IMR-90 (cell line): ENCODE data around the gene IGSF9B. TPM values are rescaled to one million over a fixed set of nuclear protein-coding genes. Genes with fewer than 3 reads are reported as not detected.

Experiments
- ATAC-seq: fragments of 200-7000 bp; cut with Tn5 transposase; 2 replicates; pipeline ENCODE4 v1.9.1; 2020; ENCODE audit warnings: low read depth, mild to moderate bottlenecking, moderate library complexity
- BruUV-seq: library from RNA; stranded (reverse); fragments of 400-500 nt; replicated peaks from 2 replicates; lab custom pipeline; 2021; lab: Mats Ljungman, UMichigan
- CTCF ChIA-PET: fragments of 300-600 bp; formaldehyde crosslinking; extraction: SDS; loops from one replicate; lab custom pipeline; 2021; ENCODE audit warnings: antibody characterized with exemption; lab: Yijun Ruan, JAX
- POLR2A ChIA-PET: fragments of 300-600 bp; sonication (Branson Sonifier 250); formaldehyde crosslinking; loops from one replicate; lab custom pipeline; 2022; ENCODE audit warnings: antibody characterized with exemption; ENCODE audit not compliant: unreplicated experiment; lab: Charles Lee
- DNase-seq: peaks from one replicate; pipeline ENCODE4 v3.0.0; 2013
- H2AFZ ChIP-seq: replicated peaks from 2 replicates; pipeline ENCODE3; 2013; ENCODE audit warnings: low read length, mild to moderate bottlenecking; ENCODE audit not compliant: poor library complexity
- H2AK5ac ChIP-seq: 2 replicates; pipeline ENCODE4 v1.6.1; 2013; ENCODE audit warnings: low read depth, low read length, inconsistent platforms
- H2AK9ac ChIP-seq: replicated peaks from 2 replicates; pipeline ENCODE3; 2013; ENCODE audit warnings: mild to moderate bottlenecking, low read depth, low read length, moderate library complexity; ENCODE audit not compliant: poor library complexity
- H2BK120ac ChIP-seq: 2 replicates; pipeline ENCODE4 v1.6.1; 2013; ENCODE audit warnings: low read depth, low read length, inconsistent platforms
- H2BK15ac ChIP-seq: 3 replicates; pipeline ENCODE4 v1.6.1; 2013; ENCODE audit warnings: low read depth, low read length, inconsistent platforms
- H2BK20ac ChIP-seq: 2 replicates; pipeline ENCODE4 v1.6.1; 2013; ENCODE audit warnings: low read depth, mild to moderate bottlenecking, inconsistent platforms, low read length, moderate library complexity
- H2BK5ac ChIP-seq: 2 replicates; pipeline ENCODE4 v1.6.1; 2013; ENCODE audit warnings: mild to moderate bottlenecking, low read depth, low read length, inconsistent platforms; ENCODE audit not compliant: poor library complexity, severe bottlenecking
- H3K14ac ChIP-seq: replicated peaks from 2 replicates; pipeline ENCODE4 v1.6.1; 2013; ENCODE audit warnings: low read depth, low read length, inconsistent platforms
- H3K18ac ChIP-seq: 2 replicates; pipeline ENCODE4 v1.6.1; 2013; ENCODE audit warnings: low read depth, low read length, control low read depth
- H3K23ac ChIP-seq: 2 replicates; pipeline ENCODE4 v1.6.1; 2013; ENCODE audit warnings: low read depth, low read length, inconsistent platforms
- H3K27ac ChIP-seq: 2 replicates; pipeline ENCODE4 v1.5.1; 2013; ENCODE audit warnings: mild to moderate bottlenecking, control low read depth, low read length; ENCODE audit not compliant: insufficient read depth
- H3K27me3 ChIP-seq: 2 replicates; pipeline ENCODE4 v1.6.1; 2013; ENCODE audit warnings: low read length; ENCODE audit not compliant: control insufficient read depth, insufficient read depth
- H3K36me3 ChIP-seq: 2 replicates; pipeline ENCODE4 v1.6.1; 2013; ENCODE audit warnings: low read length, mixed read lengths; ENCODE audit not compliant: control insufficient read depth, insufficient read depth
- H3K4ac ChIP-seq: 2 replicates; pipeline ENCODE4 v1.6.1; 2013; ENCODE audit warnings: low read depth, low read length, inconsistent platforms
- H3K4me1 ChIP-seq: 2 replicates; pipeline ENCODE4 v1.6.1; 2013; ENCODE audit warnings: low read length, mixed read lengths; ENCODE audit not compliant: control insufficient read depth, insufficient read depth
- H3K4me2 ChIP-seq: 2 replicates; pipeline ENCODE4 v1.6.1; 2013; ENCODE audit warnings: low read depth, mild to moderate bottlenecking, control low read depth, low read length, moderate library complexity
- H3K4me3 ChIP-seq: 2 replicates; pipeline ENCODE4 v1.5.1; 2013; ENCODE audit warnings: low read depth, mild to moderate bottlenecking, control low read depth, low read length, moderate library complexity; ENCODE audit not compliant: insufficient read depth
- H3K56ac ChIP-seq: 2 replicates; pipeline ENCODE4 v1.6.1; 2013; ENCODE audit warnings: low read length, inconsistent platforms; ENCODE audit not compliant: insufficient read depth; ENCODE audit errors: extremely low read depth
- H3K79me1 ChIP-seq, 2 experiments: 2 replicates each; pipeline ENCODE4 v1.6.1; 2013; ENCODE audit warnings: low read length in 2 of 2, inconsistent platforms in 1 of 2, low read depth in 1 of 2
- H3K9ac ChIP-seq: 2 replicates; pipeline ENCODE4 v1.6.1; 2013; ENCODE audit warnings: low read depth, low read length, control low read depth
- H3K9me1 ChIP-seq: 2 replicates; pipeline ENCODE4 v1.6.1; 2013; ENCODE audit warnings: low read length, inconsistent platforms; ENCODE audit not compliant: insufficient read depth
- H3K9me3 ChIP-seq: 2 replicates; pipeline ENCODE4 v1.6.1; 2013; ENCODE audit warnings: low read length; ENCODE audit not compliant: control insufficient read depth, insufficient read depth
- H4K20me1 ChIP-seq: 2 replicates; pipeline ENCODE4 v1.6.1; 2013; ENCODE audit warnings: low read length, inconsistent platforms; ENCODE audit not compliant: insufficient read depth
- H4K5ac ChIP-seq: 2 replicates; pipeline ENCODE4 v1.6.1; 2013; ENCODE audit warnings: mild to moderate bottlenecking, low read depth, low read length, control low read depth
- H4K8ac ChIP-seq, 2 experiments: 2 replicates each; pipeline ENCODE4 v1.6.1; 2013; ENCODE audit warnings: low read depth in 2 of 2, low read length in 2 of 2, control low read depth in 1 of 2, inconsistent platforms in 1 of 2
- H4K91ac ChIP-seq: 2 replicates; pipeline ENCODE4 v1.6.1; 2013; ENCODE audit warnings: low read depth, low read length, inconsistent platforms; ENCODE audit not compliant: insufficient read depth
- ELK1 ChIP-seq: fragments of 150-350 bp; IDR thresholded peaks from 2 replicates; pipeline ENCODE4 v1.6.1; 2016; ENCODE audit warnings: low read depth, mild to moderate bottlenecking, low read length, moderate library complexity, borderline replicate concordance
- MAZ ChIP-seq: IDR thresholded peaks from 2 replicates; pipeline ENCODE4 v1.6.1; 2012; ENCODE audit warnings: low read depth, mild to moderate bottlenecking, low read length, improper control_type of control experiment, moderate library complexity, borderline replicate concordance
- RCOR1 ChIP-seq: IDR thresholded peaks from 2 replicates; pipeline ENCODE4 v1.6.1; 2012; ENCODE audit warnings: mild to moderate bottlenecking, low read length, improper control_type of control experiment; ENCODE audit not compliant: insufficient replicate concordance
- RFX5 ChIP-seq: IDR thresholded peaks from 2 replicates; pipeline ENCODE4 v1.8.0; 2012; ENCODE audit warnings: low read depth, mild to moderate bottlenecking, low read length, moderate library complexity
- WGBS, 2 experiments: methylation state at CpG; one replicate each; pipeline versions ENCODE4 v1.1.5 to v1.1.7; 2013; ENCODE audit warnings: missing lambda C conversion rate in 2 of 2; ENCODE audit not compliant: insufficient read length in 1 of 2; ENCODE audit errors: extremely low coverage in 2 of 2; 5-methylcytosine and 5-hydroxymethylcytosine counted together
- dilution Hi-C: fragments of 300-500 bp; cut with HindIII; formaldehyde crosslinking; loops from one replicate; pipeline ENCODE4 v1.14.3; 2018; ENCODE audit warnings: low sequenced_read_pairs; ENCODE audit not compliant: unreplicated experiment
- in situ Hi-C: fragments of 300-500 bp; cut with MboI; formaldehyde crosslinking; loops from 3 replicates; pipeline ENCODE4 v1.14.3; 2019; ENCODE audit warnings: low sequenced_read_pairs, inconsistent platforms, mixed read lengths
- intact Hi-C: fragments of 100-400 bp; cut with micrococcal nuclease; formaldehyde crosslinking; loops from 2 replicates; pipeline ENCODE4 v1.10.0; 2022
- polyA plus RNA-seq, 3 experiments: library from polyadenylated mRNA; depleted of rRNA; stranded (reverse); fragments of >200 nt; gene quantifications; 2 replicates each; pipeline ENCODE4 v1.2.3, GENCODE V29; 2012; ENCODE audit warnings: low replicate concordance in 1 of 3
- total RNA-seq: library from RNA; depleted of rRNA; stranded (reverse); fragments of >200 nt; gene quantifications from 2 replicates; pipeline ENCODE4 v1.2.3, GENCODE V29; 2012

The IGSF9B gene
- total and polyA plus RNA-seq, 2 of the 4 experiments (the other 2 are of a cell fraction), result under 0.01 to 0.10 TPM

- TF ChIP-seq ELK1 (no peak), MAZ (no peak), RFX5 (no peak)
Measured at GRCh38 chr11:133918608-133919260, 38.0 kb downstream of the IGSF9B start (continued).

- BruUV-seq, result no TSS peak
- ChIA-PET CTCF (no interaction called here), POLR2A (no interaction called here)
Measured at GRCh38 chr11:133917921-133918607, 38.7 kb downstream of the IGSF9B start.

More at GRCh38 chr11:133917921-133918607, 38.7 kb downstream of the IGSF9B start:
- no peak for TF ChIP-seq RCOR1
- Histone ChIP-seq H3K4me3 (no peak overlapping the region), H3K14ac (no peak overlapping the region), H2BK20ac (no peak overlapping the region), H2BK15ac (no peak overlapping the region), H4K8ac (no peak overlapping the region), H3K18ac (no peak overlapping the region), H3K9ac (no peak overlapping the region), H3K27ac (no peak overlapping the region), H2BK5ac (no peak overlapping the region), H4K5ac (no peak overlapping the region), H4K91ac (no peak overlapping the region), H4K20me1 (no peaks in the 10 kb centered on the region), H3K4me1 (no peaks in the 10 kb centered on the region), H3K27me3 (peaks cover 11% of the 10 kb centered on the region), H3K56ac (no peak overlapping the region), H2AK9ac (no peak overlapping the region), H2AK5ac (no peak overlapping the region), H3K9me3 (no peaks in the 10 kb centered on the region), H2BK120ac (no peak overlapping the region), H2AFZ (no peak overlapping the region), H3K4ac (no peak overlapping the region), H3K36me3 (no peaks in the 10 kb centered on the region), H3K9me1 (no peaks in the 10 kb centered on the region), H3K23ac (no peak overlapping the region), H3K4me2 (no peak overlapping the region), H3K79me1 (no peaks in the 10 kb centered on the region)
- intact Hi-C loops (no loop called here), in situ Hi-C loops (no loop called here), dilution Hi-C loops (no loop called here)
- WGBS, 2 experiments, result 20% methylated on average over 14 of the region's 52 CpGs; no CpG with 5 or more reads in 1 of the 2 experiments
- ATAC-seq (no peak), DNase-seq (no peak)
